ENCODE measurements around the gene CFAP410.

The CFAP410 gene

DNA sequence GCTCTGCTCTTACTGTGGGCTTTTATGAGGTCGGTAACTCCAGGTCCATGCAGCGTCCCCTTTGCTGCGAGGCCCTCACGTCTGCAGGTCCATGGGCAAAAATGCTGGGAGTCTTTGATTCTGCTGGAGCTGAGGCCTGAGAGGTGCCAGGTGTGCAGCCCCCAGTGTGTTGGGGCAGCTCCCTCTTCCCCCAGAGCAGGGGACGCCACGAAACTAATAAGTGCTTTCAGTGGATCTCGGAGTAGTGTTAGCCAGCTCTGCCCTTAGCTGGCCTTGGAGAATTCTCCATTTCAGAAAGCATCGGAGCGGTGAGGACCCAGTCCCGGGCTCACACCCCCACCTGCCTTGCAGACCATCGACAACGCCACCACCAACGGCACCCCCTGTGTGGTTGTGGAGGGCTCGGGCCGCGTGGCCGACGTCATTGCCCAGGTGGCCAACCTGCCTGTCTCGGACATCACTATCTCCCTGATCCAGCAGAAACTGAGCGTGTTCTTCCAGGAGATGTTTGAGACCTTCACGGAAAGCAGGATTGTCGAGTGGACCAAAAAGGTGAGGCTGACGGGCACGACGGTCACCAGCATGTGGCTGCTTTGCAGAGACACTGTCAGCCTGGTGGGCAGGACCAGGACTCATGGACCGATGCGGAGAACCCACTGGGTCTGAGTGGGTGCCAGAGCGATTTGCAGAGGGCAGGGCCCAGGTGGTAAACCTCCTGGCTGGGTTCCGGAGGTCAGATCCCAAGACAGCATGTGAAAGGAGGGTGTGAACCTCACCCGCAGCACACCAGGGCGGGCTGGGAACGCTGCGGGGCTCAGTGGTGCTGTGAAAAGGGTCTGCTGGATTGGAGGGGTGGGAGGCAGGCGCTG is 39.7 kb upstream of the CFAP410 start:
- TF ChIP-seq EGR1 (IDR thresholded peaks at IDR 0.05) = no peak
- no peak for TF ChIP-seq CEBPB (IDR thresholded peaks at IDR 0.05)
- TF ChIP-seq RAD21 (IDR thresholded peaks at IDR 0.05; ENCODE audit: low read depth) = no peak
- TF ChIP-seq TAF1 (IDR thresholded peaks at IDR 0.05; ENCODE audit: low read depth) = no peak

- TF ChIP-seq FOXM1 (IDR thresholded peaks at IDR 0.05; ENCODE audit: borderline replicate concordance, low read depth) (no peak), ZBTB7A (IDR thresholded peaks at IDR 0.05; ENCODE audit: low read depth) (no peak), EGR1 (IDR thresholded peaks at IDR 0.05) (no peak), NFIC (IDR thresholded peaks at IDR 0.05) (no peak), RAD21 (IDR thresholded peaks at IDR 0.05; ENCODE audit: low read depth) (no peak), CREB1 (IDR thresholded peaks at IDR 0.05; ENCODE audit: low read depth) (no peak)
- TF ChIP-seq, protein P1, sequence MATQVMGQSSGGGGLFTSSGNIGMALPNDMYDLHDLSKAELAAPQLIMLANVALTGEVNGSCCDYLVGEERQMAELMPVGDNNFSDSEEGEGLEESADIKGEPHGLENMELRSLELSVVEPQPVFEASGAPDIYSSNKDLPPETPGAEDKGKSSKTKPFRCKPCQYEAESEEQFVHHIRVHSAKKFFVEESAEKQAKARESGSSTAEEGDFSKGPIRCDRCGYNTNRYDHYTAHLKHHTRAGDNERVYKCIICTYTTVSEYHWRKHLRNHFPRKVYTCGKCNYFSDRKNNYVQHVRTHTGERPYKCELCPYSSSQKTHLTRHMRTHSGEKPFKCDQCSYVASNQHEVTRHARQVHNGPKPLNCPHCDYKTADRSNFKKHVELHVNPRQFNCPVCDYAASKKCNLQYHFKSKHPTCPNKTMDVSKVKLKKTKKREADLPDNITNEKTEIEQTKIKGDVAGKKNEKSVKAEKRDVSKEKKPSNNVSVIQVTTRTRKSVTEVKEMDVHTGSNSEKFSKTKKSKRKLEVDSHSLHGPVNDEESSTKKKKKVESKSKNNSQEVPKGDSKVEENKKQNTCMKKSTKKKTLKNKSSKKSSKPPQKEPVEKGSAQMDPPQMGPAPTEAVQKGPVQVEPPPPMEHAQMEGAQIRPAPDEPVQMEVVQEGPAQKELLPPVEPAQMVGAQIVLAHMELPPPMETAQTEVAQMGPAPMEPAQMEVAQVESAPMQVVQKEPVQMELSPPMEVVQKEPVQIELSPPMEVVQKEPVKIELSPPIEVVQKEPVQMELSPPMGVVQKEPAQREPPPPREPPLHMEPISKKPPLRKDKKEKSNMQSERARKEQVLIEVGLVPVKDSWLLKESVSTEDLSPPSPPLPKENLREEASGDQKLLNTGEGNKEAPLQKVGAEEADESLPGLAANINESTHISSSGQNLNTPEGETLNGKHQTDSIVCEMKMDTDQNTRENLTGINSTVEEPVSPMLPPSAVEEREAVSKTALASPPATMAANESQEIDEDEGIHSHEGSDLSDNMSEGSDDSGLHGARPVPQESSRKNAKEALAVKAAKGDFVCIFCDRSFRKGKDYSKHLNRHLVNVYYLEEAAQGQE (IDR thresholded peaks at IDR 0.05; ENCODE audit: low read depth) = no peak
Measured at GRCh38 chr21:44377922-44378645, 38.9 kb upstream of the CFAP410 start.

GRCh38 chr21:44377201-44377921 is 38.2 kb upstream of the CFAP410 start:
- no peak for TF ChIP-seq MAX (IDR thresholded peaks at IDR 0.05)
- TF ChIP-seq CEBPB (IDR thresholded peaks at IDR 0.05) = no peak
- TF ChIP-seq FOXM1 (IDR thresholded peaks at IDR 0.05; ENCODE audit: borderline replicate concordance, low read depth) = no peak
- no peak for TF ChIP-seq NFIC (IDR thresholded peaks at IDR 0.05)
- TF ChIP-seq, protein P1 (IDR thresholded peaks at IDR 0.05; ENCODE audit: low read depth) = no peak
- no peak for TF ChIP-seq TCF12 (IDR thresholded peaks at IDR 0.05; ENCODE audit: low read depth)
- TF ChIP-seq, protein P2, sequence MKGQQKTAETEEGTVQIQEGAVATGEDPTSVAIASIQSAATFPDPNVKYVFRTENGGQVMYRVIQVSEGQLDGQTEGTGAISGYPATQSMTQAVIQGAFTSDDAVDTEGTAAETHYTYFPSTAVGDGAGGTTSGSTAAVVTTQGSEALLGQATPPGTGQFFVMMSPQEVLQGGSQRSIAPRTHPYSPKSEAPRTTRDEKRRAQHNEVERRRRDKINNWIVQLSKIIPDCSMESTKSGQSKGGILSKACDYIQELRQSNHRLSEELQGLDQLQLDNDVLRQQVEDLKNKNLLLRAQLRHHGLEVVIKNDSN (IDR thresholded peaks at IDR 0.05) = no peak

- no peak for TF ChIP-seq YY1 (IDR thresholded peaks at IDR 0.05; ENCODE audit: low read depth)
- TF ChIP-seq CREB1 (IDR thresholded peaks at IDR 0.05; ENCODE audit: low read depth) = no peak
- no peak for TF ChIP-seq TCF12 (IDR thresholded peaks at IDR 0.05; ENCODE audit: low read depth)
- no peak for TF ChIP-seq NFIC (IDR thresholded peaks at IDR 0.05)
- TF ChIP-seq MAX (IDR thresholded peaks at IDR 0.05) = no peak
- no peak for TF ChIP-seq TAF1 (IDR thresholded peaks at IDR 0.05; ENCODE audit: low read depth)
- no peak for TF ChIP-seq RAD21 (IDR thresholded peaks at IDR 0.05; ENCODE audit: low read depth)
- TF ChIP-seq, protein P2 (IDR thresholded peaks at IDR 0.05) = no peak
- TF ChIP-seq TEAD4 (IDR thresholded peaks at IDR 0.05) = no peak
- TF ChIP-seq, protein P1 (IDR thresholded peaks at IDR 0.05; ENCODE audit: low read depth) = no peak
- no peak for TF ChIP-seq CEBPB (IDR thresholded peaks at IDR 0.05)
- no peak for TF ChIP-seq EGR1 (IDR thresholded peaks at IDR 0.05)
- TF ChIP-seq ZBTB7A (IDR thresholded peaks at IDR 0.05; ENCODE audit: low read depth) = no peak
- TF ChIP-seq EP300 (IDR thresholded peaks at IDR 0.05; ENCODE audit: borderline replicate concordance) = no peak
- no peak for TF ChIP-seq FOXM1 (IDR thresholded peaks at IDR 0.05; ENCODE audit: borderline replicate concordance, low read depth)
Measured at GRCh38 chr21:44376606-44377005, 37.4 kb upstream of the CFAP410 start.
